GM12864 (cell line): ENCODE measurements around the gene SHROOM2.

Experiments
- DNase-seq: peaks from one replicate; pipeline ENCODE4 v3.0.0-alpha.2; 2011; ENCODE audit warnings: low read depth
- H3K4me3 ChIP-seq: 2 replicates; pipeline ENCODE4 v1.5.1; 2011; ENCODE audit warnings: mild to moderate bottlenecking, low read depth, low read length, control low read depth
- CTCF ChIP-seq: IDR thresholded peaks from 2 replicates; pipeline ENCODE4 v1.5.1; 2011; ENCODE audit warnings: low read depth, mild to moderate bottlenecking, moderate library complexity, low read length, control low read depth, inconsistent platforms; ENCODE audit errors: missing control alignments

The SHROOM2 gene

GRCh38 chrX:9952300-9952699 is 166.1 kb downstream of the SHROOM2 start:
- no peak overlapping the region for H3K4me3 ChIP-seq
- no peak for TF ChIP-seq CTCF
- DNase-seq, result no peak

- DNase-seq, result no peak
- TF ChIP-seq CTCF, result no peak
These were observed 167.2 kb downstream of the SHROOM2 start for GRCh38 chrX:9953396-9953795.

GRCh38 chrX:9955506-9955905 is 169.3 kb downstream of the SHROOM2 start:
- no peak overlapping the region for H3K4me3 ChIP-seq
- no peak for TF ChIP-seq CTCF
- no peak for DNase-seq

More at GRCh38 chrX:9953396-9953795, 167.2 kb downstream of the SHROOM2 start:
- no peak overlapping the region for H3K4me3 ChIP-seq

GRCh38 chrX:9957743-9958142 is 171.5 kb downstream of the SHROOM2 start:
- H3K4me3 ChIP-seq, result no peak overlapping the region
- no peak for DNase-seq
- TF ChIP-seq CTCF, result no peak

GRCh38 chrX:9958183-9958582 is 172.0 kb downstream of the SHROOM2 start:
- DNase-seq, result no peak
- no peak for TF ChIP-seq CTCF
- no peak overlapping the region for H3K4me3 ChIP-seq

GRCh38 chrX:9961750-9962149 is 175.5 kb downstream of the SHROOM2 start:
- H3K4me3 ChIP-seq, result no peak overlapping the region
- DNase-seq, result no peak
- TF ChIP-seq CTCF, result no peak

- DNase-seq, result no peak
- TF ChIP-seq CTCF, result no peak
- H3K4me3 ChIP-seq, result no peak within 1 kb of the TSS
These were observed 180.7 kb downstream of the SHROOM2 start, which contains the start of gene CLDN34 for GRCh38 chrX:9966775-9967408. CLDN34 (plus strand) TSS chrX:9967358; CDS start chrX:9967358, 0 bp downstream.
